Stimulated activated CD8-positive, alpha-beta memory T cell treated with anti-CD3 and anti-CD28 coated beads, Interleukin-15, amount 100 ng/mL, for 1 hour (primary cell): ENCODE measurements around the gene EML4.
"Not testable (repeated sequence)": the region's sequence is repeated elsewhere in the genome, so short reads cannot be mapped to it uniquely, and the experiment has no call there.

ENCODE experiments used
- DNase-seq: peaks from one replicate; pipeline ENCODE4 v3.0.0-alpha.2; 2020; ENCODE audit warnings: low read depth

The EML4 gene

GRCh38 chr2:42256505-42256904, 87.4 kb downstream of the EML4 start:
- no peak for DNase-seq

GRCh38 chr2:42261518-42262195, 92.5 kb downstream of the EML4 start:
- DNase-seq = no peak

GRCh38 chr2:42266236-42266635, 97.1 kb downstream of the EML4 start:
- no peak for DNase-seq

GRCh38 chr2:42267530-42267929, 98.4 kb downstream of the EML4 start:
- DNase-seq = no peak

- no peak for DNase-seq
These were observed 99.5 kb downstream of the EML4 start for GRCh38 chr2:42268528-42269151.

GRCh38 chr2:42270757-42271156, 101.6 kb downstream of the EML4 start:
- no peak for DNase-seq

- DNase-seq = not testable (repeated sequence)
These were observed 102.1 kb downstream of the EML4 start for GRCh38 chr2:42271246-42271645.

- DNase-seq = no peak
These were observed 105.7 kb downstream of the EML4 start for GRCh38 chr2:42274863-42275262.

GRCh38 chr2:42281416-42282081, 112.4 kb downstream of the EML4 start:
- no peak for DNase-seq

- DNase-seq = no peak
These were observed 114.9 kb downstream of the EML4 start for GRCh38 chr2:42284019-42284418.

GRCh38 chr2:42286268-42286946, 117.3 kb downstream of the EML4 start:
- DNase-seq = no peak

- DNase-seq = no peak
These were observed 119.7 kb downstream of the EML4 start for GRCh38 chr2:42288811-42289210.

- DNase-seq = no peak
These were observed 120.1 kb downstream of the EML4 start for GRCh38 chr2:42289222-42289621.

GRCh38 chr2:42290005-42290404, 120.9 kb downstream of the EML4 start:
- no peak for DNase-seq

GRCh38 chr2:42293019-42293418, 123.9 kb downstream of the EML4 start:
- DNase-seq = no peak

- DNase-seq = no peak
These were observed 127.1 kb downstream of the EML4 start for GRCh38 chr2:42296226-42296625.

GRCh38 chr2:42297322-42297936, 128.3 kb downstream of the EML4 start:
- no peak for DNase-seq

GRCh38 chr2:42298132-42298531, 129.0 kb downstream of the EML4 start:
- DNase-seq = no peak

GRCh38 chr2:42298996-42299754, 130.0 kb downstream of the EML4 start:
- DNase-seq = no peak

GRCh38 chr2:42300527-42300926, 131.4 kb downstream of the EML4 start:
- no peak for DNase-seq

- DNase-seq = no peak
These were observed 134.1 kb downstream of the EML4 start for GRCh38 chr2:42303252-42303651.
